ENCODE data around the gene CTNS. TPM values are rescaled to one million over a fixed set of nuclear protein-coding genes. Genes with fewer than 3 reads are reported as not detected.

CTNS gene
- total RNA-seq, 6 donors from 2014 or later: 22.1 to 31.4 (median 25.3) TPM

GRCh38 chr17:3683054-3683511 is 46.5 kb downstream of the CTNS start:
- H3K36me3 ChIP-seq: no peaks in the 10 kb centered on the region
- no peak overlapping the region for H3K4me3 ChIP-seq
- peak; percentile 86 to 88 for ATAC-seq (ENCODE audit: low FRiP score in 2 of 2)
- H3K27ac ChIP-seq: no peak overlapping the region
- TF ChIP-seq POLR2A (IDR thresholded peaks at IDR 0.05) (no peak), CTCF (IDR thresholded peaks at IDR 0.05) (peak; percentile 80 to 88 (median 84))
- 30 to 35% methylated on average over 10 of the region's 10 CpGs for WGBS, 2 donors
- no peaks in the 10 kb centered on the region for H3K4me1 ChIP-seq
- H3K27me3 ChIP-seq: peaks cover 0 to 5% (median 2%) of the 10 kb centered on the region in 4 donors
- DNase-seq: no peak
- no peaks in the 10 kb centered on the region for H3K9me3 ChIP-seq

- Histone ChIP-seq H3K4me3 (no peak overlapping the region), H3K27ac (no peak overlapping the region), H3K9me3 (no peaks in the 10 kb centered on the region), H3K4me1 (no peaks in the 10 kb centered on the region), H3K27me3 (peaks cover 0 to 8% (median 2%) of the 10 kb centered on the region in 4 donors), H3K36me3 (no peaks in the 10 kb centered on the region)
- TF ChIP-seq POLR2AphosphoS5 (IDR thresholded peaks at IDR 0.05): no peak
- ATAC-seq (ENCODE audit: low FRiP score in 2 of 2) (no peak), DNase-seq (peak in 1 of 2 donors; percentile 69)
- 47 to 51% methylated on average over 3 to 7 of the region's 13 CpGs for WGBS, 2 donors
Observed at GRCh38 chr17:3685174-3685573, 48.6 kb downstream of the CTNS start.

- no peak overlapping the region for H3K27ac ChIP-seq
- no peaks in the 10 kb centered on the region for H3K36me3 ChIP-seq
- H3K4me3 ChIP-seq: no peak overlapping the region
- H3K27me3 ChIP-seq: peaks cover 0 to 8% (median 2%) of the 10 kb centered on the region in 4 donors
- TF ChIP-seq EP300 (IDR thresholded peaks at IDR 0.05): no peak
- TF ChIP-seq POLR2A (IDR thresholded peaks at IDR 0.05): no peak
- no peak for TF ChIP-seq POLR2AphosphoS5 (IDR thresholded peaks at IDR 0.05)
- ATAC-seq (ENCODE audit: low FRiP score in 2 of 2): no peak
- H3K4me1 ChIP-seq: no peaks in the 10 kb centered on the region
- no peaks in the 10 kb centered on the region for H3K9me3 ChIP-seq
- peak in 1 of 2 donors; percentile 42 for DNase-seq
- 43 to 59% methylated on average over 11 to 16 of the region's 19 CpGs for WGBS, 2 donors
Observed at GRCh38 chr17:3688027-3688553, 51.5 kb downstream of the CTNS start.

GRCh38 chr17:3688852-3689261 is 52.3 kb downstream of the CTNS start:
- Histone ChIP-seq H3K36me3 (no peaks in the 10 kb centered on the region), H3K27ac (no peak overlapping the region), H3K4me1 (no peaks in the 10 kb centered on the region), H3K27me3 (peaks cover 0 to 8% (median 2%) of the 10 kb centered on the region in 4 donors), H3K9me3 (no peaks in the 10 kb centered on the region), H3K4me3 (no peak overlapping the region)
- ATAC-seq (ENCODE audit: low FRiP score in 2 of 2) (peak in 1 of 2 donors; percentile 41), DNase-seq (peak in 1 of 2 donors; percentile 46)
- TF ChIP-seq CTCF (IDR thresholded peaks at IDR 0.05): no peak
- TF ChIP-seq EP300 (IDR thresholded peaks at IDR 0.05): no peak
- TF ChIP-seq POLR2A (IDR thresholded peaks at IDR 0.05): no peak
- 66% methylated on average over 4 of the region's 14 CpGs; no CpG with 5 or more reads in 1 of the 2 donors for WGBS, 2 donors

- Histone ChIP-seq H3K4me3 (no peak overlapping the region), H3K36me3 (no peaks in the 10 kb centered on the region), H3K27ac (no peak overlapping the region), H3K9me3 (no peaks in the 10 kb centered on the region), H3K4me1 (no peaks in the 10 kb centered on the region), H3K27me3 (peaks cover 0 to 8% (median 2%) of the 10 kb centered on the region in 4 donors)
- 87 to 89% methylated on average over 30 to 42 of the region's 44 CpGs for WGBS, 2 donors
- no peak for TF ChIP-seq EP300 (IDR thresholded peaks at IDR 0.05)
- no peak for TF ChIP-seq POLR2AphosphoS5 (IDR thresholded peaks at IDR 0.05)
- no peak for TF ChIP-seq POLR2A (IDR thresholded peaks at IDR 0.05)
- TF ChIP-seq CTCF (IDR thresholded peaks at IDR 0.05): no peak
- DNase-seq: peak in 1 of 2 donors; percentile 80
- ATAC-seq (ENCODE audit: low FRiP score in 2 of 2): peak in 1 of 2 donors; percentile 29
Observed at GRCh38 chr17:3689262-3690093, 52.9 kb downstream of the CTNS start.
